NCI-H226 (cell line): Measurements from ENCODE around the gene LYSMD4.
"Not testable (repeated sequence)": the region's sequence is repeated elsewhere in the genome, so short reads cannot be mapped to it uniquely, and the experiment has no call there.

Source experiments
- DNase-seq: peaks from one replicate; pipeline ENCODE4 v3.0.0-alpha.2; 2015

The LYSMD4 gene

DNA sequence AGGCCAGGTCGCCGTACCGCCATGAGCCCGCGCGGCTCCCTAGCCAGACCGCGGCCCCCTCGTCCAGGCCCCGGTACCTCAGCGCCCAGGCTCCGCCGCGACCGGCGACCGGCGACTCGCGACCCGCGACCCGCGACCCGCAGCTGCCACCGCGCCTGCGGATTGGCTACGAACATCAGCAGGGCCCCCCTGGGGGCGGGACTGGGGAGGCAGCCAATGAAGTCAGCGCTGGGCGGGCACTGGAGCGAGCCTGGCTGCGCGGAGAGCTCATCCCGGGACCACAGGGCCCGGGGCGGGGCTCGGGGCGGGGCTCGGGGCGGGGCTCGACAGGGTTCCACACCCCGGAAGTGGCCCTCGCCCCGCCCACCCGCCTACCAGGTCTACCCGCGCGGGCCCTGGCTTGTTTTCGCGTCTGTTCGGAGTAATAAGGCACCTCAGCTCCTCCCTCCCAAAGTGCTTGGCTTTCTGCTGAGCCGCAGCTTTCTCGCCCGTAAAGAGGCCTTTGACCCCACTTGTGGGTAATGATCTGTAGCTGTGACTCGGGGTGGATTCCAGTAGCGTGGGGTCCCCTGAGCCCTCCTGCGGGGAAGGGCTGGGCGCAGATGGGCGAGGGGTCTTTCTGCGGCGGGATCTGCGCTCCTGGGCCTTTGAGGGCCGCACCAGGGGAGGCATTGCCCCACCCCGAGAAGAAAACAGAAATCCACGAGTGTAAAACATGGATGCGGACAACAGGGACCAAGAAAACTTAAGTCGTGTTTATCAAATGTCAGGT lies at the start of gene LYSMD4:
Gene LYSMD4 (minus strand): TSS at position 170 of the 772 bp plus-strand sequence. CDS start 1,438 bp downstream, outside the sequence.
- DNase-seq: peak; percentile 96

DNA sequence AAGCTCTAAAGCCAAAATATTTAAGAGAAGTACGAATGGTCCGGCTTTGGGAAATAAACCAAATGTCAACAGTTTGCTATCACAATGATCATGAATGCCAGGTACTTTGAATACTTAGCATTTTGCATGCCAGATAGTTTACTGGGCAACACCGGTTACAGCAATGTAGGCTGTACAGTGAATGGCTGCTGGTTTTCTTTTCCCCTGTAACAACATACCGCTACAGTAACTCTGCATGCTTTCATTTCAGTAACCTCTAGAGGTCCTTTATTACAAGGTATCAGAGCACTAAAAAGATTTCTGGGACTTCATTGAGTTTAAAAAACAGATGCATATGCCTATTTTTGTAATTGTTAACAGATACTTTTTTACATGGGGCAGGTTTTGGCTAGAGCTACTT lies 48.8 kb upstream of the LYSMD4 start:
- not testable (repeated sequence) for DNase-seq

DNA sequence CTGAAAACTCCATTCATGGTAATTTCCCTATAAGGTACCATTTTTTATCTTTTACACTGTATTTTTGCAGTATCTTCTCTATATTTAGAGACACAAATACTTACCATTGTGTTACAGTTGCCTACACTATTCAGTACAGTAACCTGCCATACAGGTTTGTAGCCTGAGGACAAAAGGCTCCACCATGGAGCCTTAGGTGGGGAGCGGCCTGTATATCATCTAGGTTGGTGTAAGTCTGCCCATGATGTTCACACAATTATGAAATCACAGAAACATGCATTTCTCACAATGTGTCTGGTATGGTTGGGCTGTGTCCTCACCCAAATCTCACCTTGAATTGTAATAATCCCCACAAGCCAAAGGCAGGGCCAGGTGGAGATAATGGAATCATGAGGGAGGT lies 43.9 kb upstream of the LYSMD4 start:
- DNase-seq: no peak

DNA sequence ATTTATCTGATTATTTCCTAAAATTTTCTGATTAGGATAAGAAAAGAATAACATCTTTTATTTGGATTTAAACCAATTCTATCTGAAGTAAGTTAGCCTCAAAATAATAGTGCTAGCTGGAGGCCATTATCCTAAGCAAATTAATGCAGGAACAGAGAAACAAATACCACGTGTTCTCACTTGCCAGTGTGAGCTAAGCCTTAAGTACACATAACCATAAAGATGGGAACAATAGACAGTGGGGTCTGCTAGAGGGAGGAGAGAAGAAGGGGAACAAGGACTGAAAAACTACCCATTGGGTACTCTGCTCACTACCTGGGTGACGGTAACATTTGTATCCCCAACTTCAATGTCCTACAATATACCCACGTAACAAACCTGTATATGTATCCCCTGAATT lies 31.3 kb upstream of the LYSMD4 start:
- DNase-seq: no peak

DNA sequence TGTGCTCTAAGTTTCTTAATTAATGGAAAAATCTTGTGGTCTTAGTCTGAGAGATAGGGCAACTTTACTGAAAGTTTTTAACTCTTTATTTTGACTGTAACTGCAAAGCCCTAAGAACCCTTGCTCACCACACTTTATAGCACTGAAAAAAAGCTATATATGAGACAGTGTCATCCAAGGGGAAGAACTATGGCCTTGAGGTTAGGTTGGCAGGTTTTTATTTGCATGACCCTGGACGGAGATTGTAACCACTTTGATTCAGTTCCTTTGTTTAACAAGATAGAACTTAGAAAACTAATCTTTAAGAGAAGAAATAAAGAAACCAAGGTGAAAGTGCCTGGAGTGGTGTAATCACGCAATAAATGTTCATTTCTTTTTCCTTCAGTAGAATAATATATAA lies 30.6 kb upstream of the LYSMD4 start:
- DNase-seq: no peak

DNA sequence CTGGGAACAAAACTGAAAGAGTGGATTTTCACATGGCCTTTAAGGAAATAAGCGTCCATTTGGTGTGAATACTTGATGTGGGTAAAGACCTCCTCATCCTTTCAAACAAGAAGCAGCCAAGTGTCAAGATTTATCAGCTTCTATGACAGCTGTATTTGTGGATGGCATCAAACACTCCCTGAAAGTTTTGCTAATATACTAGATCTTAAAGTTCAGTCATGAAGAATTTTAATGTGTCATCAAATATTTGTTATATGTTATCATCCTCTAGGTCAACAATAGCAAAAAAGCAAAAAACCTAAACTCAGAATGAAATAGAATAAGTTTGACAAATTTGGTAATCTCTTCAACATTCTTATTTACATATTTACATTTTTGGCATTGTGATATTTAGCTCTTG lies 29.1 kb upstream of the LYSMD4 start:
- no peak for DNase-seq

DNA sequence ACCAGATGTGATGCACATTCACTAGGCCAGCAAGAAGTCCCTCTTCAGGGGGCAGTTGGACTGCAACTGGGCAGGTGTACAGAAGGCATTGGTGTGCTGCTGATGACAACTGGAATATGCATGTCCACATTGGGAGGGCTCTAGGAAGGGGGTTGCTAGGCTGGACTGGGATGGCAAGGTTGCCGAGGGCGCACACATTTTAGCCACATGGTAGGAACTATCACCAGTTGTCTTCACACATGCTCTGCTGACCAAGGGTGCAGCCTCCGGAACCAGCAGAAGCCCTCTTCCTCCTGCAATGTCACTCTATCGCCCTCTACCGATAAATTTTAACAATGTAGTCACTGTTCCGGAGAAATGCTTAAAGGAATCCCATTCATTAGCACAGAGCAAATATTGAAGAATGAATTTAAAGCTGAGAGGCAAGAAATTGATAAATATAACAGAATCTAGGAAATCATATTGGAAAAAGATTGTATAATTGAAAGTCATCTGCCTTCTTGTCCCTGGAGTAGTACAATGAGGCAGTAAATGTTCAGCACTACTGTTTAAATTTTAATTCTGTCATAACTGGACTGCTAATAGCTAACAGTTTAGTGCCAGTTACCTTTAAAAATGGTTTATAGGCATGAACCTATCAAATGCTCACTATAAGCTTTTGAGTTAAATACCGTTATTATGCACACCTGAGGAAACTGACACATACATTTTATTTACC lies 22.6 kb upstream of the LYSMD4 start:
- DNase-seq: peak; percentile 39

DNA sequence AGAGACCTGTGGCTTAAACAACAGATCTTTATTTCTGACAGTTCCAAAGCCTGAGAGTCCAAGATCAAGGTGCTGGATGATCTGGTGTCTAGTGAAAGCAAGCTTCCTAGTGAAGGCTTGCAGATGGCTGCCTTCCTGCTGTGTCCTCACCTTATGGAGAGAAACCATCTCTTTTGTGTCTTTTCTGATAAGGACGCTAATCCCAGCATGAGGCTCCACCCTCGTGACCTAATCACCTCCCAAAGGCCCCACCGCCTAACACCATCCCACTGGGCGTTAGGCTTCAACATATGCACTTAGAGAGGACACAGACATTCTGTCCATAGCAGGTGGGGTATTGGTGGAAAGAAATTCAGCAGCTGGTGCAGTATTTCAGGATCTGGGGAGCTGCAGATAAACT lies 19.8 kb upstream of the LYSMD4 start:
- DNase-seq: no peak

DNA sequence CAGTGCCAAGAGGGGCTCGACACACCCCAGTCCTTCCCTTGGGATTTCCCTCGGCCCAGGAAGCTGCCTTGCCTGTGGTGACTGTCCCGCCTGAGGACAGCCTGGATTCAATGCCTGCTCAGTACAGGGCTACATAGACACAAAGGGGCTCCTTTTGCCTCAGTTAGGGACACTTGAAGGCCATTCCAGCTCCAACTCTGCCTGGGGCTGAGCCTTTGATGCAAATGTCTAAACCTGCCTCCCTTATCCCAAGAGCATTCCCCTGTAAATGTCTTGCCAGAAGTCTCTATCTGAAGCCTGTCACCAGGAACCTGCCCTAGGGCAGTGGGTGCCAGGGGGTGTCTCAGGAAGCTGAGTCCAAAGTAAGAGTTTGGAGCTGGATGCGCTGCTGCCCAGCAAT lies 19.3 kb upstream of the LYSMD4 start:
- DNase-seq: no peak

DNA sequence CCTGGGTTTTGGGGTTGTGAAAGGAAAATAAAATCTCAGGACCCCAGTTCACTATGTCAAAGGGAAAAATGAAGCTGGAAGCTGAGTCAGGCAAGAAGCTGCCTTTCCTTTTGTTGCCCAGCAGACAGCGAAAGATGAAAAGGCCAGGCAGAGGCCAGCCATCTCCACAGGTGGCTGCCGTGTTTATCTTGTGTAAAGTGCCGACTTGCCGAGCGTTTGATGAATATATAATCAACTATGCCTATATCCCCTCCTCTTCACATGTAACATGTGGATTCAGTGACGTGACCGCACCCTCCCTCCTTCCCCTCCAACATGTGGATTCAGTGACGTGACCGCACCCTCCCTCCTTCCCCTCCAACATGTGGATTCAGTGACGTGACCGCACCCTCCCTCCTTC lies 17.1 kb upstream of the LYSMD4 start:
- DNase-seq: not testable (repeated sequence)

DNA sequence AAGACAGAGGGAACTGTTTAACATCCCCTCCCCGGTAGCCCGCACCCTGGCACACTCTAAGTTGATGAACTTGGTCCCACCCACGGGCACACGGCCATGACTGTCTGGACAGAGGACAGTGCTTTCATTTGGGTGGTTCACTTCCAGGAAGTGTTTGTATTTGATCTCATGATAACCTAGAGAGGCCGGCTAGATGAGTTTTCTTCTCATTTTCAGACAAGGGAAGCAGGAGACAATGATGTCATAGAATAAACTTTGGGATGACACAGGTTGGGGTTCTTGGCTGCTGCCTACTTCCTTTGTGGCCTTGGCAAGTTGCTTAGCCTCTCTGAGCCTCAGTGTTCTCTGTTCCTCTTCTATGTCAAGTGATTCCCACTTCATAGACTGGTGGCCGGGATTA lies 16.1 kb upstream of the LYSMD4 start:
- no peak for DNase-seq

DNA sequence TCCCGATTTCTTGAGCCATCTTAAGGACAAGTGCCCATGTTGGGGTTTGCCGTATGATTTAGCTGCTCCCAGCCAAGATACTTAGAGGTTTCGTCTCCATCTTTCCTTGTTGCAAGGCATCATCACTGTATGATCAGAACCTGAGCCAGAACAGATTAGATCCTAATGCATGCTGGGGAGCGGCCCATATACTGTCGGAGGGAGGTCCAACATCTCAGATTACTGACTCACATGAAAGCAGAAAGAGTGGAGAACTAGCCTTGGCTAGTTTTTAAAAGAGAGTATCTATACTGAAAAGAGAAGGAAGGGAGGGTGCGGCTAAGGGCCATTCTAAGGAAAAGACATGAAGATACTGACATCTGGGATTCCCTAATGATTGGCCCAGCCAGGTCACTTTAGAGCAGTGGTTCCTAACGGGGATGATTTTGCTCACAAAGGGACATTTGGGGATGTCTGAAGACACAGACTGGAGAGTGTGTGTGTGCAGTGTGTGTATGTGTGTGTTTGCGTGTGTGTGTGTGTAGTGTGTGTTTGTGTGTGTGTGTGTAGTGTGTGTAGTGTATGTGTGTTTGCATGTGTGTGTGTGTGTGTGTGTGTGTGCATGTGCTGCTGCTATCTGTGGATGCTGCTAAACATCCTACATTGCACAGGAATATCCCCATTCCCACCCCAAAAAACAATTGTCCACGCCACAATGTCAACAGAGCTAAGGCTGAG lies 12.3 kb upstream of the LYSMD4 start:
- DNase-seq: no peak

DNA sequence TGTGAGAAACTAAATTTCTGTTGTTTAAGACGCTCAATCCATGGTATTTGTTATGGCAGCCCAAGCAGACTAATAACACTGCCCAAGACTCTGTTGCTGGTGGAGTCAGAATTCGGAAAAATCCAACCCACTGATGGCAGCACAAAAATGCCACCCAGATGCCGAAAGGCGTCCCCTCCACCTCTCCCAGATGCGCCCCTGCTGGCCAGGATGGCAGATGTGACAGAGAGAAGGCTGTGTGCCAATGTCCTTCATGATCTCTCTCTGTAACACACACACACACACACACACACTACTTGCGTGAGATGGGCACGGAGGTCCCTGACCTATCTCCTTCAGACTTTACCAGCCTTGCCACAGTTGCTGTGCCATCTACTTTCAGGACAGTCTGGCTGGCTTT lies 10.9 kb upstream of the LYSMD4 start:
- DNase-seq: no peak

DNA sequence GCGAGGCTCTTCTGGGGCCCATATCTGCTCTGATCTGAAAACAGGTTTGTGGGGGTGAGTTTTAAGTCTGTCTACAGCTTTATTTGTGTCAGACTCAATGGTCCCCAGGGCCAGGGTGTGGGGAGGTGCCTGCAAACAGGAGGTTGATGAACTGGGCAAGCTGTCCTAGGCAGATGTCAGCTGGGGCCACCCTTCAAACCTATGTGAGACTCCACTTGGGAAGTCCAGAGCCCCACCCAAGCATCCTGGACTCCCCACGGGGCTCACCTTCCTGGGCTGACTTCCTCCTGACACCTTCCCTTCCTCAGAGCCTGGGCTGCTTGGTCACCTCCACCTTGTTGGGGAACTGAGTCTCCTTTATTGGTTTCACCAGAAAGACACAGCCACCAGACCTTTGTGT lies 8.6 kb upstream of the LYSMD4 start:
- DNase-seq: no peak

DNA sequence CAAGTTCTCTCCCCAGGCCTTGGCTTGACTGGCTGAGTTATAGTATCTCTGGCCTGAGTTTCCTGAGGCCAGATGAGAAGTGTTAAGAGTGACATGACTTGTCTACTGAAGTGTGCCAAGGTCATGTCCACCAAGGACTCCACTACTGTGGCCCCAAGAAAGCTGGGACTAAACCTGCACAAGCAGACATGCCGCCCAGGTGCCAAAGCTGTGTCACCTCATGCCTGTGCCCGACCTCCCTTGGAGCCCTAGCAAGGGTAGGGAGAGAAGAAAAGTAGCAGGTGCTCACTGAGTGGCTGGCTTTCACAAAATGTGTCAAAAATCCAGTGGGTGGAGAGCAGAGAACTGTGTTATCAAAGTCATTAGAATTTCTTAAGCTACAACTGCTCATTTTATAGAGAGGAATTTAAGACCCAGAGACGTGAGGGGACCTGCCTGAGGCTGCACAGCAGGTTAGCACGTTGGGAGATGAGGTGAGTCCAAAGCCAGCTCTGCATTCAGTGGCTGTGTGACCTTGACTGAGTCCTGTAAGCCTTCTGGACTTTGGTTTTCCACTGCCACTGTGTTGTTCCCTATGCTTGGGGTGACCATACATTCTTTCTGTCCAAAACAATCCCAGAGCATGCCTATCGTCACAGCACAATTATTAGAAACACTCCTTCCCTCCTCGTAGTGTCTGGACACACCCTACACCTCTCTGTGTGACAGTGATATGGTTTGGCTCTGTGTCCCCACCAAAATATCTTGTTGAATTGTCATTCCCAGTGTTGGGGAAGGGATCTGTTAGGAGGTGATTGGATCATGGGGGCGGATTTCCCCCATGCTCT lies 5.0 kb upstream of the LYSMD4 start:
- no peak for DNase-seq

DNA sequence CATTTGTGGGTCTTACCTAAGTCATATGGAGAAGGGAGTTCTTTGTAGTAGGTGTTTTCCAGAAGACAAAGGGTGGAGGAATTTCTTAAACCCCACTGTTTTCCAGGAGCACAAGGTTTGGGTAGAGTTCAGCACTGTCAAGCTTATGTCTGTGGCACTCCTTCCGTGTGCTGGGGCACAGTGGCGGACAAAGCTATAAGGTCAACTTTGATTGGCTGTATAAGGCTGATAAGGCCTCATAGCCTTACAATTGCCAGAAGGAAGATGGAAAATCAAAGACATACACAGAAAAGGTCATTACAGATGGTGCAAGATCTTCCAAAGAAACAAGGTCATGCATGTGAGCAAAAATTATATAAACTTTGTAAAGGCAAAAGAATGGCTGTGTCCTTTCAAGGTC lies 3.5 kb upstream of the LYSMD4 start:
- no peak for DNase-seq

DNA sequence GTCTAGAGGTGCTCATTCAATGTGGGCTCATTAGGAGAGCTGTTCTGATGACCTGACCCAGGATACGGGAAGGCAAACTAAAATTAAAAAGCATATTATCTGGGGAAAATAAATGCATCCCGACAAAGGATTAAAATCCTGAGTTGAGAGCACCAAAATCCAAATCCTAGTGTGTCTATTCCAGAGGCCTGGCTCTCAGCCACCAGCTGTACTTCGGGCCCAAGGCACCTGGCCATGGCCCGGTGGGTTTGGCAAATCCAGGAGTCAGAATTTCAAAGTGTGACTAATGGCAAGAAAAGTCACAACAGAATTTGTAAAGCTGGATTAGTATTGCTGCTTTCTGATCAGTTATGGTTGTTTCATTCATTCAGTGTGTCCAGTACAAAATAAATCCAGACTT lies 2.6 kb upstream of the LYSMD4 start:
- no peak for DNase-seq

DNA sequence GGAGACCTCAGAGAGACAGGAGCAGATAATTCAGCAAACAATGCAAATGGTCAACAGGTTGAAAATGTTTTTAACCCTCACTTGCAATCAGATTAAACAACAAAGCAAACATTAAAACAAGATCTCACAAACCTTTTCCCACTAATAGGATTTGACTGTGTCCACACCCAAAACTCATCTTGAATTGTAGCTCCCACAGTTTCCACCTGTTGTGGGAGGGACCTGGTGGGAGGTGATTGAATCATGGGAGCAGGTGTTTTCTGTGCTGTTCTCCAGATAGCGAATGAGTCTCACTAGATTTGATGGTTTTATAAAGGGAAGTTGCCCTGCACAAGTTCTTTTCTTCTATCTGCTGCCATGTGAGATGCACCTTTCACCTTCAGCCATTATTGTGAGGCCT lies 1.3 kb upstream of the LYSMD4 start:
- DNase-seq: no peak

DNA sequence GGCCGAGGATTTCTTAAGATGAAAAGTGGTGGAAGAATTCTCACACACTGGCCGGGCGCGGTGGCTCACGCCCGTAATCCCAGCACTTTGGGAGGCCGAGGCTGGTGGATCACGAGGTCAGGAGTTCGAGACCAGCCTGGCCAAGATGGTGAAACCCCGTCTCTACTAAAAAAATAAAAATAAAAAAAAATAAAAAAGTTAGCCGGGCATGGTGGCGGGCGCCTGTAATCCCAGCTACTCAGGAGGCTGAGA lies 729 bp upstream of the LYSMD4 start:
- DNase-seq: not testable (repeated sequence)

DNA sequence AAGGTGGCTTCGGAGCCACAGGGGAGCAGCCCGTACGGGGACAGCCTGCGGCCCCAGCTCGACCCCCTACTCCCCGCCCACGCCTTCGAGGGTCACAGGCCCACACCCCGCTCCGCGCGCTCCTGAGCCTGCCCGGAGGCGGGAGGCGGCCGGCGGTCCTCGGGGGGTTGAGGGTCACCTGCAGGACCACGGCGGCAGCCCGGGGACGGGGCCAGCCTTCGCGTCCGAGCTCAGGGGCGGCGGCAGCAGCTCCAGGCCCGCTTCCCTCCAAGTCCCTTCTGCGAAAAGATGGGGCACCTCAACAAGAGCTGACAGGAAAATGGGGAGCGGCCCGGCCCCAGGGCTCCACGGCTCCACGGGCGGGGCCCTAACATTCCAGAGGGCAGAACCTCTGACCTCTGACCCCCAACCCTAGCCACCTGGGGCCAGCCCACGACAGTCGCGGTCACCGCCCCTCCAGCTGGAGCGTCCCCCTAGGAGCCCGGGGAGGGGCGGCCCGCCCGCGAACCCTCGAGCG lies 428 bp downstream of the LYSMD4 start:
- DNase-seq: no peak

DNA sequence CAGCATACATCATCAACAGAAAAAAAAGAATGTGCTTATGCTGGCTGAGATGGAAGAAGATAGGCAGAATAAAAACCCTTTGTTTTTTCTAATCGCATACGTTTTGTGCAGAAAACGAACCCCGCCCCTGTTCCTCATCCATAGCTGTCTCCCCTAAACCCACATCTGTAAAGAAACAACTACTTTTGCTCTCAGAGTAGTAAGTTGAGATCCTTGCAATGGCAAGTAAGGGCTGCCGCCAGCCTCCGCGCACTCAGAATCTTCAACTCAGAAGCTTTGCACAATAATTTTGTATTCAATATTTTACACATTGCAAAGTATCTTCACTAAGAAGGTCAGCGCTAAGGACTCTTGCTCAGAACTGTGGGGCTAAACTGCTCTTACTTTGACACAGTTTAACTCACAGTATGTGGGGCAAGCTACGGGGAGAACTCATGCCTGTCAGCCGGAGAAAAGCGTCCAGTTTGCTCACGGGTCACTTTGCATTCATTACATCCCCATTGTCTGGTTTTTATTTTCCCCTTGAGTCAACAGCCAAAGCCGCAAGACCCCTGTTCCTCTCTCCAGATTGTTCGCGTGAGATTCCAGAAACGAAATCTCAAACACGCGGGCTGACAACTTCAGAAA lies 1.0 kb downstream of the LYSMD4 start:
- DNase-seq: no peak

DNA sequence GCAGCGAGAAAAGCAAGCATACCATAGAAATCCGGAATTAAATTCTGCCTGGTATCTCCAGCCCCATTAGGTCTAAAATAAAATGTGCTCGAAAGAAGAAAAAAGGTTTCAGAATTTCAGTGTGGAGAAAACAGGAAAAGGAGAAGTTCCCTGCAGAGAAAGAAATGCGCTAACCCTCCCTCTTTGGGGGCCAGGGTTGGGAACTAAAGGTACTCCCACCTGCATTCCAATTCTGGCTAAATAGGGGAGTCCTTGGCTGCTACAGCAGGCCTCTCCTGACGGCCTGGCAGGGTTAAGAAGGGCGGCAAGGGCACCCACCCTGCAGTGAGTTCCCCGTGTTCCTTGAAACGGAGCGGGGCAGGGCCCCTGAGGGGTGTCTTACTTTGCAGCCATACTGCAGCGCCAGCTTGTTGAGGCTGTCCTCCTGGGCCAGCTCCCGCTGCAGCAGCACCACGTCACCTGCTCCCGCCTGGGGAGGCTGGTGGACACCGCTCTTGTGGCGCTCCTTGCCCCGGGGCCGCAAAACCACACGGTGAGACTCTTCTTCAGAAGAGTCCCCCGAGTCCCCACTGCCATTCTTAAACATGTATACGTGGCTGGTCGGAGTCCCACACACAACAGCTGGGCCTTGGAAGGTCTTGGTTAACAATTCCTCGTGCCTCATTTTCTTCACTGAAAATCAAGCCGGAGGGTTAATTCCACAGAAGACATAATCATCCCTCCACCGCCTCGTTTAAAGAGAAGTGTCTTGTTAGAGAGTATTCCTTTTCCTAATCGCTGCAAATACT lies 1.7 kb downstream of the LYSMD4 start:
- no peak for DNase-seq
